NCI-H2196 treated with DMSO at 0.1 percent for 48 hours (cell line): ENCODE results near the gene JUND.

Experiments
- DNase-seq: peaks from one replicate; lab custom pipeline; 2025; ENCODE audit not compliant: unreplicated experiment; lab: John Stamatoyannopoulos, UW

The JUND gene

DNA sequence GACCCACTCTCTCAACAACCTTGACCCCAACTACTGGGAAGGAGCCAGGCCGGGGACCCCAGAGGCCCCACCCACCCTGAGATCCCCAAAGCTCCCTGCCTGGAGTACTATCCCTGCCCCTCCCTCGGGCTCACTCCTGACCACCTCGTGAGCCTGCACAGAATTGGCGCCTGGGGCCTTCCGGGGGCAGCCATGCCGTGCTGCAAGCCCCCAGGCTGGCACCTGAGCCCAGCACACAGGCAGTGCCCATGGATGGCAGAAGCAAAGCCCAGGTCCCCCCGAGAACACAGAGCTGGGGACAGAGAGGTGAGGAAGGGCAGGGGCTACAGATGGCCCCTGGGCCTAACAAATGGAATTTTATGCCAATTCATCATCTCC lies 27.5 kb upstream of the JUND start:
- DNase-seq, result no peak

DNA sequence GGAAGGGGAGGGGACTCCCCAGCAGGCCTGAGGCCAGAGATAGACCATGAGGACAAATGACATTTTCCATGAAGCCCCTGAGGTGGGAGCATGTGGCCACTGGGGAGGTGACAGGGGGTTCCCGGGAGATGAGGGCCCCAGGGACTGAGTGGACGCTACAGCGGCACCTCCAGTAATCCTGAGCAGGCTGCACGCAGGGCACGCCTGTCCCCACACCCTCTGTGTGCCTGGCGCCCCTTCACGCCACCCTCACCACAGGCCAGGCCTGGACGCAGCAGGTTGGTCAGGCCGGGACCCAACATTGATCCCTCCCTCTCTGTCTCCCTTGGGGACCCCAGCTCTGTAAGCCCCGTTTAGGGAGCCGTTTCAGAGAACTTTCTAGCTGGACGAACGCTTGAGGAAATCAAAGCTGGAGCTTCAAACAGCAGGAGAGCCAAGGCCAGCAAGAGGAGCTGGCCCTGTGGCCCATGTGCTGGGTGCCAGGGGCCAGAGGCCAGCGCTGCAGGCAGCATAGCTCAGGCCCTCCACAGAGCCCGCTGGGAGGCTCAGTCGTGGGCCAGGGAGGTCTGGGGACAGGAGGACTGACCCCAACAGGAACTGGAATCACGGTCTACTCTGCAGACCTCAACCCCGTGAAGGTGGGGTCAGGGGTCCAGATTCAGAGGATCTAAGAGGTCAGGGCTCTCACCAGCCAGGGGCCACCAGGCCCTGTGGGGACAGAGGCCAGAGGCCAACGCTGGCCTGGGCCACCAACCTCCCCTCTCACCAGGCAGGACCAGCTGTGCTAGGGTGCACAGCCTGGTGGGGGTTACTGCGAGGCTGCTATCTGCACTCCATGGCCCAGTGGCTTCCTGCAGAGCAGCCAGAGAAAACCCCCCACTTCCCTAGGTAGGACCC lies 26.9 kb upstream of the JUND start:
- no peak for DNase-seq

DNA sequence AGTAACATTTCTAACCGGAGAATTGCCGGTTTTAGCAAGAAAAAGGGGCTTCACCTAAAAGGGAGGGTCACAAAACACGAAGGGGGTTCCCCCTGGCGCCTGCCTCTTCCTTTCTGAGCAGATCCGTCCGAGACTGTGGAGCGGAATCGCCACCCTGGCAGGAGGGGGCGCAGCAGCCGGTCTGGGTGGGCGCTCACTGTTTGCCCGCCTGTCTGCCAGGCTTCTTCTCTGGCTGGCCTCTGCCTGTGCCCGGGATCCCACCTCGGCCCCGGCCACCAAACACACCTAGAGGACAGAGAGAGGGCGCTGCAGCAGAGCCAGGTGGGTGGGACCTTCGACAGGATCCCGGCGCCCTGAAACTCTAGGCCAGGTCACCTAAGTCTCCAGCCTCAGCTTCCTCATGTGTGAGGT lies 25.9 kb upstream of the JUND start:
- DNase-seq, result no peak

DNA sequence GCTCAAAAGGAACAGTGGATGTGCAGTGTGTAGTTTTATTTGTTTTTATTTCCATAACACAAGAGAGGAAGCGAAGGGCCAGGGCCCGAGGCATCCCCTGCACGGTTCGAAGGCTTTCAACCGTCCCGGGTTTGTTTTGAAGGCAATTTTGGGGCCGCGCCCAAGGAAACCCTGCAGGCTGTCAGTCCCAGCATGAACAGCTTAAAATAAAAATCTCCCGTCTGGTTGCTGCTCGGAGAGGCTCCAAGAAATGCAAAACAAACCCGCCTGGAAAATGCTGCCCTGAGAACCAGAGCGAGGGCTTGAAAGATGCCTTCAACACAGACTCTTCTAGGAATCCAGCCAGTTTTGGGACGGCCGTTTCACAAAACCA lies 25.5 kb upstream of the JUND start:
- no peak for DNase-seq

DNA sequence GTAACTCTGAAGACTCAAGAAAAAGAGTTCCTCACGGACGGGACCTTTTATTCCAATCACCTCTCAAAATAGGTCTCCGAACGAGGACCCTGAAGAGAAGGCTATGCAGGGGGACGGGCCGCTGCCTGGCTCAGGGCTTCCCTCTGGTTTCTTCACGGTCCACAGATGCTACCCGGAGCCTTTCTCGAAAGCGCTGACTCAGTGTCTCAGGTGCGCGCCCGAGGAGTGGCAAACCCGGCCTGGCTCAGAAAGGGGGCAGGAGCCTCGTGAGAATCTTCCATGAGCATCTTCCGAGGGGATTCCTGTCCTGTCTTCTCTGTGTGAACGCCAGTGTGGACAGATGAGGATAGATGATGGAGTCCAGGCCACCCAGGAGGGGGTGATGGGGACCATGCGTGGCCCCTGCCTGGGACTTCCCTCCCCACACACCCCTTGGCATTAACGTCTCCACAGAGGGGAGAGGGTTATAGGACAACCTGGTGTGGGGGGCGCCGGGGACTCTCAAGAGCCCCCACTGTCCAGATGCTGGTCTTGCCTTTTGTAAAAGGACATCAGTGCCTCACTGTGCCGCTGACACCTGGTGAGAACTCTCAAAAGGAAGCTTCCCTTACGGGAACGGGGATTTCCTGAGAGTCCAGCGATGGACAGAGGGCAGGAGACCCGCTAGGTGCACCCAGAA lies 24.9 kb upstream of the JUND start:
- no peak for DNase-seq

DNA sequence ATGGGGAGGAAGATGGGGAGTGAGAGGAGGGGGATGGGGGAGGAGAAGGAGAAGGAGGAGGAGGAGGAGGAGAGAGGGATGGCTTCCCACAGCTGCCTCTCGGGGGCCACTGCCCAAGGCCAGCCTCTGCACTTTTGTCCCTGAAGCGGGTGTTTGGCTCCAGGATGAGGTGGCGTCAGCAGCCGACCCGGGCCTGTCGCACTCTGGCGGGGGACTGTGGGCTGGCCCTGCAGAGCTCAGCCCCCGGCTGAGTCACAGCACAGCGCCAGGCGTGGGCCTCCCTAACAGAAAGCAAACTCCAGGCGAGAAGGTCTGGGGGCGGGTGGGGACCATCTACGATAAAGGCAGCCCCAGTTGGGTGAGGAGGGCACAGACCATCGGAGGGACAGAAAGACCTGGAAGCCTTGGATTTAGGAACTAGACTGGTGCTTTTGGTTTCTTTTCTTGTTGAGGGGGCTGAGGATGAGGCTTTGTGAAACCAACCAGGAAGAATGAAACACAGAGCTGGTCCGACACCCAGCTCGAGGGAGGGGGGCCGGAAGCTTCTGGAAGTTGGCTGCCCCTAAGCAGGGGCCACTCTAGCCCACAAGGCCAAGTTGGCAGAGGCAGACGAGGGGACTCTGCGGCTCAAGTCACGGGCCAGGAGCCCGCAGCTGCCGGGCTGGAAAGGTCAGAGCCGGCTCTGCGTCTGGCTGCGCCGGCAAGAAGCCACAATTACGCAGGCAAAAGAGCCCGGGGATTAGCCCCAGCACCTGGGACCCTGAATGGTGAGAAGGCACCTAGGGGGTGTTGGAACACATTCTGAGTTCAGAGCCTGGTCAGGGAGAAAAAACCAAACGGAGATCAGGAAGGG lies 23.3 kb upstream of the JUND start:
- DNase-seq, result no peak

DNA sequence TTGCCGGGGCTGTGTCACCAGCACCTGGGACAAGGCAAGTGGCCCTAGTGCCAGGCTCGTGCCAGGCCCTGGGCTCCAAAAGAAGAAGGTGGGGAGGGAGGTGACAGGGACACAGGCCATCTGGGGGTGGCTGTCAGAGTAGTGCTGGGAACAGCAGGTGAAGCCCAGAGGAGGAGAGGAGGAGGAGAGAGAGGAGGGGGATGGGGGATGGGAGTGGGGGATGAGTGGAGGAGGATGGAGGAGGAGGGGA lies 22.7 kb upstream of the JUND start:
- DNase-seq, result no peak

DNA sequence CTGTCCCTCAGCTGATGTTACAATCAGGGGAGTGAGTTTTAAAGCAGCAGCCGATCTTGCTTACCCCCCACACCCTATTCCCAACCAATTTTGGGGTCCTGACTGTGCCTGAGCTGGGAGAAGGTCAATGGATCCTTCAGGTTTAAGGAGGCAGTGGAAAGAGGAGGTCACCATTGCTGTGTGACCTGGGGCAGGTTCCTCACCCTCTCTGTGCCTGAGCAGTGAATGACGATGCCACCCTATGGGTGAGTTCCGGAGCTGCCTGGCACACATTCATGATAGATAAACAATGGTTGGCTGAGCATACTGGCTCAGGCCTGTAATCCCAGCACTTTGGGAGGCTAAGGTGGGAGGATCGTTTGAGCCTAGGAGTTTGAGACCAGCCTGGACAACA lies 20.3 kb upstream of the JUND start:
- no peak for DNase-seq

DNA sequence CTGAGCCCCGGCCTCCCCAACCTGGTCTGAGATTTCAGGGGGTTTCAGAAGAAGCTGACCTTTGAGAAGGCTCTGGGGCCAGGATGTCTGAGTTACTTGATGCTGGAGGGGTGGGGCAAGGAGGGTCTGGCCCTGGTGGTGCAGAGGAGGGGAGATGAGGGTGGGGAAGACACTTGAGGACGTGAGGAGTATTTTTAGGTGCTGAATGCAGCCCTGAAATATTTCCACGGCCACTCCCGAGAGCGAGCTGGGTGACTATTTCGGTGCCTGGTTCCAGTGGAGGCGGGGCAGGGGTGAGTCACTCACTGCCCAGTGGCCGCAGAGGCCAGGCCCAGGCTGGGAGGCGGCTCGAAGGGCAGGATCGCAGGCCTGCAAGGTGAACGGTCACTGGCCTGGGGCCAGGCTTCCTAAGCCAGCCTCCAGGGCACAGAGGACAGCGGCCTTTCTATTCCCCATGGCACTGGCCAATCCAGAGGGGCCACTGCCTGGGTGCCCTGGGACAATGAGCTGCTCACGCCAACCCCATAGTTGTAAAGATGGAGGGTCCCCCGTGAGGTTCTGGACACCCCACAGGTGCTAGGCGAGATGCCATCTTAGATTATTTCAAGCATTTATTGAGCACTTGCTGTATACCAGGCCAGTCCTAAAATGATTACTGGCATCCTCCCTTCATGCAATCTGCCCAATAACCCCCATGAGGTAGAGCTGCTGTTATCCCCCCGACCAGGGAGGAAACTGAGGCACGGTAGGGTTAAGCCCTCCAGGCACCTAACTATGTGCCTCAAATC lies 19.7 kb upstream of the JUND start:
- no peak for DNase-seq

DNA sequence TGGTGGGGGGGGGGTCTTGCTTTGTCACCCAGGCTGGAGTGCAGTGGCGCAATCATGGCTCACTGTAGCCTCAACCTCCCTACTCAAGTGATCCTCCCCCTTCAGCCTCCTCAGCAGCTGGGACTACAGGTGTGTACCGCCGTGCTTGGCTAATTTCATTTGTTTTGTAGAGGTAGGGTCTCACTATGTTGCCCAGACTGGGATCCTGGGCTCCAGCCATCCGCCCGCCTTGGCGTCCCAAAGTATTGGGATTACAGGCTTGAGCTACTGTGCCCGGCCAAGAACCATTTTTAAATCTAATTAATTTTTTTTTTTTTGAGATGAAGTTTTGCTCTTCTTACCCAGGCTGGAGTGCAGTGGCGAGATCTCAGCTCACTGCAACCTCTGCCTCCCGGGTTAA lies 18.2 kb upstream of the JUND start:
- DNase-seq, result no peak

DNA sequence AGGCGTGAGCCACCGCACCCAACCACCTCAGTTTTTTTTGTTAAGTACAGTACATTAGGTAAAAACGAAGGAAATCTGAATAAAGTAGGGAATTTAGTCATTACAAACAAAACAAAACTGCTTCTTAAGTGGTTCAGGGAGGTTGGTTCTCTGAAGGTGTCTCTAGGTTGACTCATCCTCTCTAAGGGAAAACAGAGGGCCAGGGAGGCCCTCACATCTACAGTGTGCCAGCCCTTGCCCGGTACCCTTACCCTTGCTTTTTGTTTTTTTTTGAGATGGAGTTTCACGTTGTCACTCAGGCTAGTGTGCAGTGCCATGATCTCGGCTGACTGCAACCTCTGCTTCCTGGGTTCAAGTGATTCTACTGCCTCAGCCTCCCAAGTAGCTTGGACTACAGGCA lies 17.2 kb upstream of the JUND start:
- DNase-seq, result no peak

DNA sequence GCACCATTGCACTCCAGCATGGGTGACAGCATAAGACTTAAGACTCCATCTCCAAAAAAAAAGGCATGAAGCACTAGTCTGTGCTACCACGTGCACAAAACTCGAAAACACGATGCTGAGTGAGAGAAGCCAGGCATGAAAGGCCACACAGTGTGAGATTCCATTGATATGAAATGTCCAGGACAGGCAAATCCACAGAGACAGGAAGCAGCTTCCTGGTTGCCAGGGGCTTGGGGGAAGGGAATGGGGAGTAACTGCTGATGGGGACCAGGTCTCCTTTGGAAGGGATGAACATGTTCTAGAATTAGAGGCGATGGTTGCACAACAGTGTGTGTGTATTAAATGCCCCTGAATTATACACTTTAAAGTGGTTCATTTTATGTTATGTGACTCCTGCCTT lies 15.9 kb upstream of the JUND start:
- no peak for DNase-seq

DNA sequence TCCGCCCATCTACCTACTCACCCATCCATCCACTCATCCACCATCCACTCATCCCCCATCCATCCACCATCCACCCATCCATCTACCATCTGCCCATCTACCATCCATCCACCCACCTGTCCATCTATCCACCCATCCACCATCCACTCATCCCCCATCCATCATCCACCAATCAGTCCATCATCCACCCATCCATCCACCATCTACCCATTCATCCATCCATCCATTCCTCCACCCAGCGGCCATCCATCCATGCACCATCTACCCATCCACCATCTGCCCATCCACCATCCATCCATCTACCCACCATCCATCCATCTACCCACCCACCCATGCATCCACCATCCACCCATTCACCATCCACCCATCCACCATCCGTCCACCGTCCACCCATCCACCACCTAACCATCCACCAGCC lies 13.6 kb upstream of the JUND start:
- DNase-seq, result no peak

DNA sequence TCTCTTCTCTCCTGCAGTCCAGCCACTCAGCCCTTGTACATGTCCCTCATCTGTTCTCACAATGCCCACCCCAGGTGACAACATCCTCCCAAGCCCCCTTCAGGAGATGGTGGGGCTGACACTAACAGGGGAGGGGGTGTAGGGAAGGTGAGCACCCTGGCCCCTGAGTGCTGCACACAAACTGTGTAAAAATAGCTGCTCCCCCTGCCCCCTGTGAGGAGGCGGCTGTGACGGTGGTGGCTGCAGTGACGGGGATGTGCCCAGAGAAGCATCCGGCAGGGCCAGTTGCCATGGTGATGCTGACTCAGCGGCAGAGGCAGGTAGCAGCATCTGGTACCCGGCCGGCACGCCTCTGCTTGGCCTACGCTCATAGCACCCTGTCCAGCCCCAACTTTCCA lies 13.0 kb upstream of the JUND start:
- no peak for DNase-seq

DNA sequence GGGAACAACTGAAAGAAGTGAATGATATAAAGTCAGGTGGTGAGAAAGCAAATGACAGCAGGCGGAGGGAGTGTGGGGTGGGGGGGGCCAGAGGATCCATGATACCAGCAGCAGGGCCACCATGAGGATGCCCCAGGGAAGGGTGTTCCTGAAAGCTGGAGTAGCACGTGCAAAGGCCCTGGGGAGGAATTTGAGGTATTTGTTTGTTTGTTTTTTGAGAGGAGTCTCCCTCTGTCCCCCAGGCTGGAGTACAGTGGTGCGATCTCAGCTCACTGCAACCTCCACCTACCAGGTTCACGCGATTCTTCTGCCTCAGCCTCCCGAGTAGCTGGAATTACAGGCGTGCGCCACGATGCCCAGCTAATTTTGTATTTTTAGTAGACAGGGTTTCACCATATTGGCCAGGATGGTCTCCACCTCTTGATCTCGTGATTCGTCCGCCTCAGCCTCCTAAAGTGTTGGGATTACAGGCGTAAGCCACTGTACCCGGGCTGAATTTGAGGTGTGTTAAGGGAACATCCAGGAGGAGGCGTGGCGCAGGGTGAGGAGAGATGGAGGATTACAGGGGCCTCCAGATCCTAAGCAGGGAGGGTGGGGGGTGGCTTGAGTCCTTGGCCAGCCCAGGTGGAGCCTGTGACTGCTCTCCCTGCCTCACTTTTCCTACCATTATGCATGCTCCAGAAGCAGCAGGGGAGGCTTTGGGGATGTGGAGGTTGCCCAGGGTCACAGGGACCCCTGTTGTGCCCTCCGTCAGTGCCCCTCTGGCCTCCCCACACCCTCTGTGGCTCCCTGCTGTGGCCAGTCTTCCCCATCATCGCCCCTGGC lies 12.4 kb upstream of the JUND start:
- DNase-seq, result no peak

DNA sequence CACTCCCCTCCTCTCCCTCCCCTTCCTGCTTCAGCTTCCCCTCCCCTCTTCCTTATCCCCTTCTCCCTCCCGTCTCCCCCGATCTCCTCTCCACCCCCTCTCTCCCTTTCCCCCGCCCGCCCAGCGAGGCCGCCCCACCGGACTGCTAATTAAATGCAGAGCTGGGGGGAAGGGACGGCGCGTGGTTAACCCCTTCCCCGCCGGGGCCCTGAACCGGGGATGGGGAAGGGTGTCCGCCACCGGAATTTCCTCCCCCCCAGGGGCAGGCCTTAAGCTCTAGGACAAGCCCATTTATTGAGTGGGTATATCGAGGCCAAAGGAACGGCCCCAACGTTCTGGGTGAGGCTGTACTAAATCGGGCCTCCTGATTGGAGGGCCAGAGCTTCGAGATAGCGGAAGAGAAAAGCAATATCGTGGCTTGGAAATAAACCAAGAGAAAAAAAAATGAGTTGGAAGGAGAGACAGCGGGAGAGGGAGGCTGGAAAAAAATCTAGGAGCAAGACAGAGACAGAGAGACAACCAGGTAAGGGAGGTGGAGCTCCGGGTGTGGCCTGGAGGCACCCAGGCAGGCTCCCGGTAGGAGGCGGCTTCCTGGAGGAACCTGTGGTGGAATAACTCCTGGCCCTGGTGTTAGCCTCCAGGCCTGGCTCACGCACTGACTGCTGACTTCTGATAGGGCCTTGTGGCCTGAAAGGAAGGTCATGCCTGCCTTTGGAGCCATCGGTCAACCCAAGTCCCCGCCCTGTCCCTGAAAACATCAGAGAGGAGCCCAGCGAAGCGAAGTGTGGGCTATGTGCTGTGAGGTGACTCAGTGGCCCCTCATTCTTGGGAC lies 11.6 kb upstream of the JUND start:
- DNase-seq, result peak; percentile 33

DNA sequence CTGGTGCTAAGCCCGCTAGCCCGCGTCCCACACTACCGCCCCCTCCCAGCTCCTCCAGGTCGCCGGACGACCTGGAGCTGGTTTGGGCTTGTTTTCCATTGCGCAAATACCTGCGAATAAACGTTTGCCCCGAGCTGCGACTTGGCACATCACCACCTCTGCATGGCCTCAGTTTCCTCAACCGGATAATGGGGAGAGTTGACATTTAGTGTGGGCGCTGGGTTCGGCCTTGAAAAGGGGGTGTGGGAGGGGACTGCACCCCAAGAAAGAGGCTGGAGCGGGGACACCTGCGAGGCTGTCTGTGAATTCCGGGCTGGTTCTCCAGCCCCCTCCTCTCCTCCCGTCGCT lies 11.0 kb upstream of the JUND start:
- no peak for DNase-seq

DNA sequence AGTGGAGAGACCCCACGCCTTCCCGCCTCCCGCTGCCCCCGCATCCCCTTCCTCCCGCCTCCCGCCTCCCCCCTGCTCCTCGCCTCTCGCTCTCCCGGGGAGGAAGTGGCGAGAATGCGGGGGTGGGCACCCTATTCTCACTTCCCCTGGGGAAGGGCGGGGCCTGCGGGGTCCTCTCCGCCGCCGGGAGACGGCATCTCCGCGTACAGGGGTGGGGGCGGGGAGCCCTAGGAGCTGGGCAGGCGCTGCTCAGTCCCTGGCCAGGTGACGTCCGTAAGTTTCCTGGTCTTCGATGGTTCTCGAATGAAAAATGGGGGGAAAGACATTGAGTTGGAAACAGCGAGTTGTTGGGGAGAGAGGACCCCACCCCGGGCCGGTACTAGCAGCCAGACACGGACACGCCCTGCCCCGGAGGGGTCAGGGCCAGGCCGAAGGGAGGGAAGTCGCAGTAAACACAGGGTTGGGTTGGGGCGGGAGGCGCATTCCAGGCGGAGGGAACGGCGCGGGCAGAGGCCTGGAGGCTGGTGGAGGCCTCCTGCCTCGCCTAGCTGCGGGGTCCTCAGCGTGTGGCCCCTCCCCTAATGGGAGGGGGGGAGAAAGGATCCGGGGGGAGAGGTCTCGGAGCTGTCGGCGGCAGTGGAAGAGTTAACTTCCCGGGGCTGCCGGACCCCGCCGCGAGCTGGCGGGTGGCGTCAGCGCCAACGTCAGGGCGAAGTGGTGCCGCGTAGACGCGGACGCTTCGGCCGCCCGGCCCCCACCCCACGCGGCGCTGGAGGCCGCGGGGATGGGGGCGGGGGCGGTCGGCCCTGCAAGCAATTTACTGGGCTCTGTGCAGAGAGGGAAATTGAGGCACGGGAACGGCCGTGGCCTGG lies 10.4 kb upstream of the JUND start:
- DNase-seq, result peak; percentile 51

DNA sequence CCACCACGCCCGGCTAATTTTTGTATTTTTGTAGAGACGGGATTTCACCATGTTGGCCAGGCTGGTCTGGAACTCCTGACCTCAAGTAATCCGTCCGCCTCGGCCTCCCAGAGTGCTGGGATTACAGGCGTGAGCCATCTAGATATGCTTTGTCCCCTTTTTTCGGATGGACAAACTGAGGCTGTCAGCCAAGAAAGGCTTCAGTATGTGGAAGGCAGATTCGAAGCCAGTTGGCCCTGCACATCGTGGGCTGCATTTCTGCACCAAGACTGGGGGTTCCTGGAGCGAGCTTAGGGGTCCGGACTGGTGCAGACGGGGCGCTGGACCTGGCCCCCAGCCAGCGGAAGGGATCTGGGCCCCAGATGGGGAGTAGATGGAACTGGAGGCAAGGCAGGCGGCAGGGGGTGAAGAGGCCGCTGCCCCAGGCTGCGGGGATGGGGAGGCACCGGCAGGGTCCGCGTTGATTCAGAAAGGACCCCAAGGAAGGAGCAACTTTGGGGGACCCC lies 9.7 kb upstream of the JUND start:
- no peak for DNase-seq
